Measurements from ENCODE around the gene CATSPER3. TPM values are rescaled to one million over a fixed set of nuclear protein-coding genes. Genes with fewer than 3 reads are reported as not detected.

Gene CATSPER3
- total and polyA plus RNA-seq, 7 donors = 0.57 to 1.4 (median 1.2) TPM; not detected in 4

DNA sequence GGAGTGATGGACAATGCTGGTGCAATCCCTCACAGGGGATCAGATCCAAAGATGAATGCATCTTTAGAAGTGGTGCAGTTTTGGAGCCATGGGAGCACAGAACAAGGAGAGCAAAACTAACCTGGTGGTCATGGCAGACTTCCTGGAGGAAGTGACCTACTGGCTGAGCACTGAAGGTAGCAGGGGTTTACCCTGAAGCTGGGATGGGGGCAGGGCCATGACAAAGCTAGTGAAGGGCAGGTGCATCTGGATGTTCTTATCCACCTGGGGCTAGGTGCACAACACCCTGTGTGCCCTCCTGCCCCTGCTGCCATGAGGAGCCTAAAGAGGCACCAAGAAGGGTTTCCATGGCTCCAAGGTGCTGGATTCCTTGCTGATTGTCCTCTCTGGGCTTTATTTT is 77.8 kb downstream of the CATSPER3 start:
- intact Hi-C loops (cut with DNase I) = no loop called here
- peaks cover under 1 to 91% (median 55%) of the 10 kb centered on the region in 3 donors for H3K27me3 ChIP-seq
- DNase-seq = no peak

DNA sequence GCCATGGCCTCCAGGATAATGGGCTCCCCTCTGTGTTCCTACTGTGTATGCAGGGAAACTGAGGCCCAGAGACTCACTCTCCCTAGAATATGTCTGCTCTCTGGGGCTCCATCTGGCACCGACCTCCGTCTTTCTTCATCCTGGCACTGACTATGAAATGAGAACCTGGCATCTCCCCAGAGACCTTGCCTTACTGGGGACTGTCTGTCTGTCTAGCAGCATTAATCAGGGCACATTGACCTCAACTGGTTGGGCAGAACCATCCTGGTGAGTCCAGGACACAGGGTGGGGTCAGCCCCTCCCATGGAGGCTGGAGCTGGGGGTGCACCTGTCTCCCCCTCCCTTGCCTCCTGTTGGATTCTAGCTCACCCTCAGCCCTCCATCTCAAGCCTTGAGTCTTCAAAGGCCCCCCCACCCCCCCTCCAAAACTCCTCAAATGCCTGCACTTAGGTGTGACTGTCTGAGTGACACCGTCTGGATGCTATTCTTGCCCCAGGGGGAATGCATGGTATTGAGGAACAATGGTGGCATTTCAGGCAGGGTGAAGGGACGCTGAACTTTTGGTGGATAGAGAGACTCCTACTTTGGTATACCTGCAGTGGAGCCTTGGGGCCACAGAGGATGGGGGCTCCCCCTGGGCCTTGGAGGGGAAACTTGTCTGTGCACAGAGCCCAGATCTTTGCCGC is 79.1 kb downstream of the CATSPER3 start:
- TF ChIP-seq, protein P1, sequence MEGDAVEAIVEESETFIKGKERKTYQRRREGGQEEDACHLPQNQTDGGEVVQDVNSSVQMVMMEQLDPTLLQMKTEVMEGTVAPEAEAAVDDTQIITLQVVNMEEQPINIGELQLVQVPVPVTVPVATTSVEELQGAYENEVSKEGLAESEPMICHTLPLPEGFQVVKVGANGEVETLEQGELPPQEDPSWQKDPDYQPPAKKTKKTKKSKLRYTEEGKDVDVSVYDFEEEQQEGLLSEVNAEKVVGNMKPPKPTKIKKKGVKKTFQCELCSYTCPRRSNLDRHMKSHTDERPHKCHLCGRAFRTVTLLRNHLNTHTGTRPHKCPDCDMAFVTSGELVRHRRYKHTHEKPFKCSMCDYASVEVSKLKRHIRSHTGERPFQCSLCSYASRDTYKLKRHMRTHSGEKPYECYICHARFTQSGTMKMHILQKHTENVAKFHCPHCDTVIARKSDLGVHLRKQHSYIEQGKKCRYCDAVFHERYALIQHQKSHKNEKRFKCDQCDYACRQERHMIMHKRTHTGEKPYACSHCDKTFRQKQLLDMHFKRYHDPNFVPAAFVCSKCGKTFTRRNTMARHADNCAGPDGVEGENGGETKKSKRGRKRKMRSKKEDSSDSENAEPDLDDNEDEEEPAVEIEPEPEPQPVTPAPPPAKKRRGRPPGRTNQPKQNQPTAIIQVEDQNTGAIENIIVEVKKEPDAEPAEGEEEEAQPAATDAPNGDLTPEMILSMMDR (IDR thresholded peaks at IDR 0.05) = no peak
- TF ChIP-seq EP300 (IDR thresholded peaks at IDR 0.05) (no peak), POLR2A (IDR thresholded peaks at IDR 0.05) (no peak), POLR2AphosphoS5 (IDR thresholded peaks at IDR 0.05) (no peak)
- no peaks in the 10 kb centered on the region for H3K4me1 ChIP-seq
- H3K27ac ChIP-seq = no peak overlapping the region
- H3K9me3 ChIP-seq = no peaks in the 10 kb centered on the region
- 85 to 87% methylated on average over 5 of the region's 5 CpGs for WGBS, 2 donors
- intact Hi-C loops (cut with DNase I) = no loop called here
- no peak overlapping the region for H3K4me3 ChIP-seq
- no peak for DNase-seq
- no peaks in the 10 kb centered on the region for H3K36me3 ChIP-seq
- H3K27me3 ChIP-seq = peaks cover 3 to 90% (median 45%) of the 10 kb centered on the region in 3 donors

More for the DNA sequence above, 77.8 kb downstream of the CATSPER3 start:
- no peaks in the 10 kb centered on the region for H3K36me3 ChIP-seq
- no peak overlapping the region for H3K27ac ChIP-seq
- no peak overlapping the region for H3K4me3 ChIP-seq
- H3K4me1 ChIP-seq = peaks cover 0 to 4% (median 2%) of the 10 kb centered on the region in 4 donors
- TF ChIP-seq POLR2AphosphoS5 (IDR thresholded peaks at IDR 0.05) (no peak), POLR2A (IDR thresholded peaks at IDR 0.05) (no peak), EP300 (IDR thresholded peaks at IDR 0.05) (no peak)
- TF ChIP-seq, protein P1 (IDR thresholded peaks at IDR 0.05) = no peak
- H3K9me3 ChIP-seq = no peaks in the 10 kb centered on the region

DNA sequence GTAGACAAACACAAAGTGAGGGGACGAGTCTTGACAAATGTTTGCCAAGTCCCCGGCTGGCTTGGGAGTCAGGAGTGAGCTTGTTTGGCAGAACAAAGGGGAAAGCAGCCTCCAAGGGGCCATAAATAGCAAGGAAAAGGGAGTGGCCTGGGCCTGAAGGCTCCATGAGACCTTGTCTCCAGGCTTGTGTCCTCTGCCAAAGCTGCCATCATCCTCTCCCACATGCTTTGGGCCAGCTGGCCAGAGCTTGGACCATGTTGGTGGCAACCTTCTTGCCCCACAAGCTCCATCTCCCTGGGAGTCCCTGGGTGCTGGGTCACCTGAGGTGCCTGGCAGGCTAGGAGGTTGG is 79.6 kb downstream of the CATSPER3 start:
- TF ChIP-seq, protein P1 (IDR thresholded peaks at IDR 0.05) = no peak
- TF ChIP-seq EP300 (IDR thresholded peaks at IDR 0.05) = no peak
- TF ChIP-seq POLR2A (IDR thresholded peaks at IDR 0.05) = no peak
- no peak for TF ChIP-seq POLR2AphosphoS5 (IDR thresholded peaks at IDR 0.05)
- Histone ChIP-seq H3K4me3 (no peak overlapping the region), H3K27me3 (peaks cover 3 to 90% (median 45%) of the 10 kb centered on the region in 3 donors), H3K9me3 (no peaks in the 10 kb centered on the region), H3K27ac (no peak overlapping the region), H3K4me1 (peaks cover 0 to 5% (median 0%) of the 10 kb centered on the region in 4 donors), H3K36me3 (no peaks in the 10 kb centered on the region)
- intact Hi-C loops (cut with DNase I) = no loop called here
- WGBS, 2 donors = 18 to 42% methylated on average over 2 of the region's 2 CpGs
- DNase-seq = no peak

DNA sequence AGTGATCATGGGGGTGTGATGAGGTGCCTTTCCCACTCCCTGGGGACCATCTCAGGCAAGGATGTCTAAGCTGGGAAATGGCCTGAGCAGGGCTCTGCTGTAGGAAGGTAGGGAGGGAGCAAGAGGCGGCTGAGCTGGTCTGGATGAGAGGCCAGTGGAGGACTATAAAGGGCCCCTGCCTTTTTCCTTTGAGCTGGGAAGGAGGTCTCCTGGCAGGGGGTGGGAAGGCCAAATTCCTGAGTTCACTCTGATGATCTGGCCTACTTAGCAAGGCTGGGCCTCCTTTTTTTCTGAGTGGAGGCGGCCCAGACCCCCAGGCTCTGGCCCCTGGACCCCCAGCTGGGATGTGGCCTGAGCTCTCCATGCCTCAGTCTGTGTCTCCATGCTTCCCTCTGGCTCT is 80.6 kb downstream of the CATSPER3 start:
- H3K36me3 ChIP-seq = no peaks in the 10 kb centered on the region
- no peak for DNase-seq
- H3K9me3 ChIP-seq = no peaks in the 10 kb centered on the region
- H3K27me3 ChIP-seq = peaks cover 3 to 90% (median 49%) of the 10 kb centered on the region in 3 donors
- H3K4me1 ChIP-seq = peaks cover 0 to 5% (median 0%) of the 10 kb centered on the region in 4 donors
- H3K27ac ChIP-seq = no peak overlapping the region
- 90% methylated on average over 2 of the region's 2 CpGs for WGBS, 2 donors
- TF ChIP-seq POLR2A (IDR thresholded peaks at IDR 0.05) (no peak), POLR2AphosphoS5 (IDR thresholded peaks at IDR 0.05) (no peak), EP300 (IDR thresholded peaks at IDR 0.05) (no peak)
- TF ChIP-seq, protein P1 (IDR thresholded peaks at IDR 0.05) = no peak
- intact Hi-C loops (cut with DNase I) = no loop called here
- no peak overlapping the region for H3K4me3 ChIP-seq
